ENCODE data around the gene ASH1L.

The ASH1L gene

DNA sequence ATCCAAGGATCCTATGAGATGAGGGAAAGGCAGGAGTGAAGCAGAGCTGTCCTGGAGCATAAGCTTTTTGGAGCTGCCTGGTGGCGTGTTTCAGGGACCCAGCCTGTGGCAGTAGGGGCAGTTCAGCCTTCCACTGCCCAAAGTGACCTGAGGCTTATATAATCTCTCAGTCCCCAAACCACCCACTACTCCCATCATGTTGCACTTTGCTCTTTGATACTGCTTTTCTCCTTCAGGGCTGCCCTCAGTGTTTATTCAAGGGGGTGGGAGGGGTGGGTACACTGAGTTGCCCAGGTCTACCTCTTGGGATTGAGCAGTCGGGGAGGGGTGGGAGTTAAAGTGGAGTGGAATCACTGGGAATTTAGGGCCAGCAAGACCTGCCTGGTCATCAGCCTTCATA lies 276.1 kb downstream of the ASH1L start:
- FAIRE-seq (no peak), DNase-seq (ENCODE audit: insufficient read length, low spot score) (no peak)

DNA sequence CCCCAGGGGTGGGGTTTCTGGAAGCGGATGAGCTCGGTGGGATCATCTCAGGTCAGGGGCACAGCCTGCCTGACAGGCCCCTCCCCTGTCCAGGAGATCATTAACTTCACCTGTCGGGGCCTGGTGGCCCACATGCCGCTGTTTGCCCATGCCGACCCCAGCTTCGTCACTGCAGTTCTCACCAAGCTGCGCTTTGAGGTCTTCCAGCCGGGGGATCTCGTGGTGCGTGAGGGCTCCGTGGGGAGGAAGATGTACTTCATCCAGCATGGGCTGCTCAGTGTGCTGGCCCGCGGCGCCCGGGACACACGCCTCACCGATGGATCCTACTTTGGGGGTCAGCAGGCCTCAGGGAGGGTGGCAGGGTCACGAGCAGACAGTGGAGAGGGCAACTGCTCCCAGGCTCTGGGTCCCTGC lies 277.0 kb downstream of the ASH1L start:
- FAIRE-seq = no peak
- DNase-seq (ENCODE audit: insufficient read length, low spot score) = no peak
